Measurements from ENCODE around the gene WDR4.
"Not testable (repeated sequence)": the region's sequence is repeated elsewhere in the genome, so short reads cannot be mapped to it uniquely, and the experiment has no call there.

The WDR4 gene

GRCh38 chr21:42887326-42887725, 8.0 kb upstream of the WDR4 start:
- TF ChIP-seq TARDBP (IDR thresholded peaks at IDR 0.05) (no peak), LEF1 (IDR thresholded peaks at IDR 0.05; ENCODE audit: borderline replicate concordance) (no peak), SUZ12 (IDR thresholded peaks at IDR 0.05) (no peak), FOXK2 (IDR thresholded peaks at IDR 0.05) (no peak), ARNT (IDR thresholded peaks at IDR 0.05) (no peak)
- ChIA-PET CTCF (no interaction called here), POLR2A (no interaction called here)
- DNase-seq (ENCODE audit: extremely low spot score), result no peak

GRCh38 chr21:42883921-42884320, 4.6 kb upstream of the WDR4 start:
- no peak for DNase-seq (ENCODE audit: extremely low spot score)
- POLR2A ChIA-PET, result no interaction called here
- TF ChIP-seq NFRKB (IDR thresholded peaks at IDR 0.05) (no peak), ARNT (IDR thresholded peaks at IDR 0.05) (no peak), SP1 (IDR thresholded peaks at IDR 0.05) (no peak), BHLHE40 (IDR thresholded peaks at IDR 0.05; ENCODE audit: borderline replicate concordance) (no peak), HDGF (IDR thresholded peaks at IDR 0.05; ENCODE audit: borderline replicate concordance) (no peak), SUZ12 (IDR thresholded peaks at IDR 0.05) (no peak)
- CTCF ChIA-PET, result no interaction called here

- TF ChIP-seq TARDBP (IDR thresholded peaks at IDR 0.05) (no peak), ELF4 (IDR thresholded peaks at IDR 0.05) (no peak), LEF1 (IDR thresholded peaks at IDR 0.05; ENCODE audit: borderline replicate concordance) (no peak), L3MBTL2 (conservative IDR thresholded peaks at IDR 0.05) (no peak), SP1 (IDR thresholded peaks at IDR 0.05) (no peak), ZNF384 (IDR thresholded peaks at IDR 0.05) (no peak)
- no peak for DNase-seq (ENCODE audit: extremely low spot score)
- CTCF ChIA-PET, result no interaction called here
These were observed 1.0 kb upstream of the WDR4 start for GRCh38 chr21:42880352-42880751.

GRCh38 chr21:42878678-42878992, 704 bp downstream of the WDR4 start:
- ChIA-PET POLR2A (interaction anchor here (1.1 to 1.5 kb wide), 4 partner anchors 10 to 21 kb away, joined by 3 to 19 read pairs (median 8); partner anchors contain the start of gene NDUFV3), CTCF (interaction anchor here (0.6 to 1.0 kb wide), 2 partner anchors 22 to 270 kb away, joined by 3 to 6 read pairs; no protein-coding TSS in a partner anchor)
- no peak for DNase-seq (ENCODE audit: extremely low spot score)
- TF ChIP-seq LEF1 (IDR thresholded peaks at IDR 0.05; ENCODE audit: borderline replicate concordance) (no peak), L3MBTL2 (conservative IDR thresholded peaks at IDR 0.05) (peak; percentile 86)

More at GRCh38 chr21:42880352-42880751, 1.0 kb upstream of the WDR4 start:
- POLR2A ChIA-PET, result interaction anchor here (2.7 kb wide), 1 partner anchor 13 kb away, joined by 18 read pairs; the partner anchor contains the start of gene NDUFV3

- DNase-seq (ENCODE audit: extremely low spot score); CTCF ChIA-PET; POLR2A ChIA-PET: not testable (repeated sequence)
These were observed 3.5 kb downstream of the WDR4 start for GRCh38 chr21:42875811-42876210.

- peak; percentile 3 for DNase-seq (ENCODE audit: extremely low spot score)
- ChIA-PET POLR2A (no interaction called here), CTCF (no interaction called here)
- TF ChIP-seq TARDBP (IDR thresholded peaks at IDR 0.05) (no peak), ELF4 (IDR thresholded peaks at IDR 0.05) (no peak), CTBP1 (IDR thresholded peaks at IDR 0.05; ENCODE audit: borderline replicate concordance) (no peak), HDGF (IDR thresholded peaks at IDR 0.05; ENCODE audit: borderline replicate concordance) (no peak), ZNF384 (IDR thresholded peaks at IDR 0.05) (no peak), FOXM1 (IDR thresholded peaks at IDR 0.05; ENCODE audit: borderline replicate concordance) (no peak), SP1 (IDR thresholded peaks at IDR 0.05) (no peak), PKNOX1 (IDR thresholded peaks at IDR 0.05) (no peak), BHLHE40 (IDR thresholded peaks at IDR 0.05; ENCODE audit: borderline replicate concordance) (no peak), LEF1 (IDR thresholded peaks at IDR 0.05; ENCODE audit: borderline replicate concordance) (no peak)
These were observed 6.2 kb downstream of the WDR4 start for GRCh38 chr21:42873096-42873495.

GRCh38 chr21:42868196-42868595, 11.1 kb downstream of the WDR4 start:
- no peak for DNase-seq (ENCODE audit: extremely low spot score)
- CTCF ChIA-PET, result no interaction called here
- POLR2A ChIA-PET, result interaction anchor here (0.7 to 1.5 kb wide), 2 partner anchors 10 to 567 kb away, joined by 3 to 5 read pairs; no protein-coding TSS in a partner anchor
- no peak for TF ChIP-seq PKNOX1 (IDR thresholded peaks at IDR 0.05)
- no peak for TF ChIP-seq ELF4 (IDR thresholded peaks at IDR 0.05)

GRCh38 chr21:42865776-42866160, 13.6 kb downstream of the WDR4 start:
- DNase-seq (ENCODE audit: extremely low spot score), result no peak
- ChIA-PET CTCF (no interaction called here), POLR2A (interaction anchor here (0.8 to 1.7 kb wide), 2 partner anchors 13 to 27 kb away, joined by 3 to 10 read pairs; partner anchors contain the start of gene NDUFV3)
- no peak for TF ChIP-seq SP1 (IDR thresholded peaks at IDR 0.05)

Data from HEK293T (cell line).